GM12878 (cell line): Measurements from ENCODE around the gene FRMD3. TPM values are rescaled to one million over a fixed set of nuclear protein-coding genes. Genes with fewer than 3 reads are reported as not detected.

Experiments used
- ATAC-seq: fragments of 200-7000 bp; cut with Tn5 transposase; 3 replicates; pipeline ENCODE4 v1.9.1; 2020; ENCODE audit warnings: mild to moderate bottlenecking, moderate library complexity
- BruUV-seq: library from RNA; stranded (reverse); fragments of 400-500 nt; replicated peaks from 2 replicates; lab custom pipeline; 2021; lab: Mats Ljungman, UMichigan
- CTCF ChIA-PET: fragments of 300-600 bp; sonication (Branson Sonifier 250); formaldehyde crosslinking; extraction: SDS; loops from one replicate; lab custom pipeline; 2021; ENCODE audit warnings: inconsistent platforms; lab: Yijun Ruan, JAX
- POLR2A ChIA-PET: fragments of 350-600 bp; formaldehyde crosslinking; extraction: SDS; loops from one replicate; lab custom pipeline; 2021; ENCODE audit warnings: inconsistent platforms; lab: Charles Lee
- RAD21 ChIA-PET: fragments of 300-600 bp; sonication (Branson Sonifier 250); formaldehyde crosslinking; loops from one replicate; lab custom pipeline; 2023; ENCODE audit warnings: antibody characterized with exemption; ENCODE audit not compliant: unreplicated experiment; lab: Charles Lee
- SMC1A ChIA-PET: fragments of 300-600 bp; sonication (Branson Sonifier 250); formaldehyde crosslinking; loops from one replicate; lab custom pipeline; 2023; ENCODE audit not compliant: unreplicated experiment, uncharacterized antibody; lab: Charles Lee
- DNase-seq: peaks from one replicate; pipeline ENCODE4 v3.0.0-alpha.2; 2011; ENCODE audit warnings: low read depth, low spot score
- FAIRE-seq: peaks from 3 replicates; lab custom pipeline; 2011; peaks lifted over from hg19 to GRCh38; lab: Jason Lieb, UNC
- H2AFZ ChIP-seq: 2 replicates; pipeline ENCODE4 v1.6.0; 2011; ENCODE audit warnings: low read depth, low read length, control low read depth; ENCODE audit not compliant: control insufficient read depth
- H3K27ac ChIP-seq: 2 replicates; pipeline ENCODE4 v1.5.1; 2011; ENCODE audit warnings: control low read depth; ENCODE audit not compliant: control insufficient read depth, insufficient read depth
- H3K27me3 ChIP-seq, 2 experiments: replicated peaks in 1 of 2; 2 replicates each; pipeline versions ENCODE4 v1.6.0 to v1.6.1; 2011; ENCODE audit warnings: low read length in 1 of 2; ENCODE audit not compliant: control insufficient read depth in 2 of 2, insufficient read depth in 2 of 2
- H3K36me3 ChIP-seq, 2 experiments: 2 replicates each; pipeline ENCODE4 v1.5.1; 2011; ENCODE audit warnings: low read length in 1 of 2; ENCODE audit not compliant: control insufficient read depth in 2 of 2, insufficient read depth in 2 of 2
- H3K4me1 ChIP-seq: 2 replicates; pipeline ENCODE4 v1.6.1; 2011; ENCODE audit warnings: mild to moderate bottlenecking, low read length, moderate library complexity, mixed read lengths; ENCODE audit not compliant: control insufficient read depth, insufficient read depth
- H3K4me2 ChIP-seq: 2 replicates; pipeline ENCODE4 v1.6.0; 2011; ENCODE audit warnings: control low read depth; ENCODE audit not compliant: control insufficient read depth, insufficient read depth
- H3K4me3 ChIP-seq: fragments of 200-600 bp; sonication (generic); 2 replicates; pipeline ENCODE4 v1.5.1; 2016
- H3K79me2 ChIP-seq: 2 replicates; pipeline ENCODE4 v1.6.0; 2011; ENCODE audit warnings: low read length; ENCODE audit not compliant: control insufficient read depth, insufficient read depth
- H3K9ac ChIP-seq: 2 replicates; pipeline ENCODE4 v1.8.0; 2011; ENCODE audit warnings: low read length, control low read depth, mixed read lengths; ENCODE audit not compliant: control insufficient read depth, insufficient read depth
- H3K9me3 ChIP-seq: replicated peaks from 3 replicates; pipeline ENCODE4 v1.5.1; 2011; ENCODE audit warnings: mild to moderate bottlenecking, low read length; ENCODE audit not compliant: control insufficient read depth, insufficient read depth
- H4K20me1 ChIP-seq: 2 replicates; pipeline ENCODE4 v1.6.0; 2011; ENCODE audit not compliant: control insufficient read depth, insufficient read depth
- BACH1 ChIP-seq: fragments of 450-650 bp; IDR thresholded peaks from 2 replicates; pipeline ENCODE4 v1.6.1; 2017; ENCODE audit warnings: mild to moderate bottlenecking, borderline replicate concordance
- CHD1 ChIP-seq: IDR thresholded peaks from 2 replicates; pipeline ENCODE4 v1.6.1; 2012; ENCODE audit warnings: low read depth, low read length, improper control_type of control experiment
- ETV6 ChIP-seq, 2 experiments: fragments of 450-650 bp in 1 of 2; IDR thresholded peaks in 1 of 2; conservative IDR thresholded peaks in 1 of 2; 2 replicates each; pipeline ENCODE4 v1.6.1; 2014; ENCODE audit warnings: antibody characterized with exemption in 1 of 2, borderline replicate concordance in 1 of 2, low read depth in 1 of 2, mild to moderate bottlenecking in 1 of 2, moderate library complexity in 1 of 2
- FOXM1 ChIP-seq: IDR thresholded peaks from 2 replicates; pipeline ENCODE4 v1.6.1; 2012; ENCODE audit warnings: low read depth, mild to moderate bottlenecking, inconsistent platforms, low read length, moderate library complexity
- HDGF ChIP-seq: fragments of 450-650 bp; IDR thresholded peaks from 2 replicates; pipeline ENCODE4 v1.6.1; 2016; ENCODE audit warnings: antibody characterized with exemption
- LARP7 ChIP-seq: fragments of 450-650 bp; IDR thresholded peaks from 2 replicates; pipeline ENCODE4 v1.6.1; 2017; ENCODE audit warnings: mild to moderate bottlenecking
- MTA2 ChIP-seq: fragments of 450-650 bp; IDR thresholded peaks from 2 replicates; pipeline ENCODE4 v1.6.1; 2016; ENCODE audit warnings: low read depth, mild to moderate bottlenecking, moderate library complexity
- NKRF ChIP-seq: fragments of 450-650 bp; conservative IDR thresholded peaks from 2 replicates; pipeline ENCODE4 v1.6.1; 2017; ENCODE audit warnings: mild to moderate bottlenecking, moderate library complexity
- PML ChIP-seq: IDR thresholded peaks from 2 replicates; pipeline ENCODE4 v1.6.1; 2012; ENCODE audit warnings: low read length, inconsistent platforms
- RAD51 ChIP-seq: fragments of 450-650 bp; IDR thresholded peaks from 2 replicates; pipeline ENCODE4 v1.6.1; 2016; ENCODE audit warnings: moderate library complexity, mild to moderate bottlenecking, inconsistent platforms
- ZNF687 ChIP-seq: fragments of 450-650 bp; IDR thresholded peaks from 2 replicates; pipeline ENCODE4 v1.6.1; 2017; ENCODE audit warnings: mild to moderate bottlenecking, moderate library complexity
- WGBS: methylation state at CpG from one replicate; pipeline ENCODE4 v1.1.6; 2016; ENCODE audit warnings: low lambda C conversion rate; ENCODE audit not compliant: insufficient replicate concordance, insufficient coverage; ENCODE audit errors: missing lambda C conversion rate; 5-methylcytosine and 5-hydroxymethylcytosine counted together
- in situ Hi-C: fragments of 300-500 bp; cut with MboI; formaldehyde crosslinking; loops from 9 replicates; pipeline ENCODE4 v1.14.3; 2018; ENCODE audit warnings: mixed read lengths
- intact Hi-C: fragments of 100-400 bp; cut with micrococcal nuclease; formaldehyde crosslinking; loops from one replicate; pipeline ENCODE4 v1.14.2; 2022; ENCODE audit not compliant: unreplicated experiment
- polyA plus RNA-seq, 11 experiments: library from polyadenylated mRNA; depleted of rRNA in 4 of 11; unstranded in 6 of 11; stranded (reverse) in 5 of 11; fragments of >200 nt; fragmentation: Nextera tagmentation in 4 of 11; fragmentation: Illumina TruSeq in 1 of 11; extraction: Ambion mirVana in 4 of 11; extraction: Trizol in 1 of 11; gene quantifications; 1 replicate in 1 of 11; 2 replicates in 10 of 11; pipeline versions ENCODE4 v1.2.1 to v1.2.3, GENCODE V29; 2011 to 2016; ENCODE audit warnings: inconsistent platforms in 2 of 11, missing spikeins in 2 of 11, low read depth in 1 of 11
- total RNA-seq, 4 experiments: library from RNA; depleted of rRNA in 3 of 4; stranded (reverse); fragments of >200 nt in 3 of 4; fragmentation: Illumina TruSeq in 1 of 4; extraction: Trizol in 1 of 4; gene quantifications; 2 replicates each; pipeline versions ENCODE4 v1.2.1 to v1.2.3, GENCODE V29; 2013 to 2021

The FRMD3 gene
- total and polyA plus RNA-seq, 10 of the 15 experiments (the other 5 are each of a cell fraction or from before 2014, with no cell fraction given), result 0.04 to 0.68 (median 0.21) TPM; not detected in 1

GRCh38 chr9:83444110-83444509, 94.1 kb downstream of the FRMD3 start:
- CTCF ChIA-PET, result no interaction called here
- SMC1A ChIA-PET, result no interaction called here
- no peak overlapping the region for H3K27ac ChIP-seq
- intact Hi-C loops, result no loop called here
- BruUV-seq, result no TSS peak
- no peaks in the 10 kb centered on the region for H3K9me3 ChIP-seq
- H3K4me2 ChIP-seq, result no peak overlapping the region
- H3K79me2 ChIP-seq, result no peaks in the 10 kb centered on the region
- H2AFZ ChIP-seq, result no peak overlapping the region
- DNase-seq, result no peak
- H3K4me1 ChIP-seq, result no peaks in the 10 kb centered on the region
- no peaks in the 10 kb centered on the region for H3K36me3 ChIP-seq
- WGBS, result 19% methylated on average over 4 of the region's 4 CpGs
- no peak for TF ChIP-seq MTA2
- no peak for TF ChIP-seq HDGF
- TF ChIP-seq NKRF, result no peak
- no peak for TF ChIP-seq ZNF687
- TF ChIP-seq RAD51, result no peak
- no peak for TF ChIP-seq CHD1
- no peak for TF ChIP-seq PML
- TF ChIP-seq FOXM1, result no peak
- TF ChIP-seq LARP7, result no peak
- TF ChIP-seq ETV6 (conservative IDR thresholded peaks at IDR 0.05 in 1 of 2, IDR thresholded peaks at IDR 0.05 in 1 of 2; ENCODE audit: borderline replicate concordance in 1 of 2, low read depth in 1 of 2), result no peak
- TF ChIP-seq BACH1, result no peak
- POLR2A ChIA-PET, result interaction anchor here (0.6 kb wide), 1 partner anchor 586 kb away, joined by 6 read pairs; no protein-coding TSS in a partner anchor
- no peak overlapping the region for H3K9ac ChIP-seq
- no peak for ATAC-seq
- FAIRE-seq, result no peak
- no peak overlapping the region for H3K4me3 ChIP-seq
- in situ Hi-C loops, result no loop called here
- H3K27me3 ChIP-seq, result no peaks in the 10 kb centered on the region
- H4K20me1 ChIP-seq, result no peaks in the 10 kb centered on the region
- RAD21 ChIA-PET, result no interaction called here
